NCI-H2107 (cell line): ENCODE measurements around the gene EMID1.
"Not testable (repeated sequence)": the region's sequence is repeated elsewhere in the genome, so short reads cannot be mapped to it uniquely, and the experiment has no call there.

ENCODE experiments used
- DNase-seq: peaks from one replicate; lab custom pipeline; 2025; lab: John Stamatoyannopoulos, UW

Gene EMID1

DNA sequence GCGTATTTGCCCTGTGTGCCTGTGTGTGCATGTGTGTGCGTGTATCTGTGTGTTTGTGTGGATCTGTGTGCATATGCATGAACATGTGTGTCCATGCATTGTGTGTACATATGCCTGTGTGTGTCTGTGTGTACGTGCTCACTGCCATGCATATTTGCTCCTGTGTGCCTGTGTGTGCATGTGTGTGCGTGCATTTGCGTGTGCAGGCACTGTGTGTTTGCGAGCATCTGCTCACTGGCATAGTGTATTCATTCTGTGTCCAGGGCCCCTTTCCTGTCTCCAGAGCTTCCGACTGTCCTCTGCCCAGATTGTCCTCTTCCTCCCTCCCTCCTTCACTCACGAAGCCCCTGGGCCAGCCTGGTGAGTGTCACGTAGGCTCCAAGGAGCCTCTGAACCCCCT is 5.8 kb downstream of the EMID1 start:
- DNase-seq, result no peak

GRCh38 chr22:29212743-29213142 is 7.0 kb downstream of the EMID1 start:
- no peak for DNase-seq

DNA sequence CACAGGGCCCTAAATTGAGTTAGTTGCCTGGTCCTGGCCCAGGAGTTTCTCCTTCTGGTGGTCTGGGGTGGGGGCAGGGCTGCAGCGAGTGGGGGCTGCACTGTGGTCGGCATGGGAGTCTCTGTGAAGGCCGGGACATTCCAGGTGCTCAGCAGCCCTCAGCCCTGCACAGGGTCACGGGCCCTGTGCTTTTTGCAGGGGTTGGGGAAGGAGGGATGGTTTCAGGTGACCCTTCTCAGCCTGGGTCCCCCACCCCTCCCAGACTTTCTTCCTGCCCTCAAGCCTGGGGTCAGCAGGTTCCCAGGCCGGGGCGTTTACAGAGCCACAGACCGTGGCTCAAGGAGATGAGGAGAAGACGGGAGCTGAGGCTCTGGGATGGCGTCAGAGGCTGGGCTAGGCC is 7.8 kb downstream of the EMID1 start:
- DNase-seq, result no peak

DNA sequence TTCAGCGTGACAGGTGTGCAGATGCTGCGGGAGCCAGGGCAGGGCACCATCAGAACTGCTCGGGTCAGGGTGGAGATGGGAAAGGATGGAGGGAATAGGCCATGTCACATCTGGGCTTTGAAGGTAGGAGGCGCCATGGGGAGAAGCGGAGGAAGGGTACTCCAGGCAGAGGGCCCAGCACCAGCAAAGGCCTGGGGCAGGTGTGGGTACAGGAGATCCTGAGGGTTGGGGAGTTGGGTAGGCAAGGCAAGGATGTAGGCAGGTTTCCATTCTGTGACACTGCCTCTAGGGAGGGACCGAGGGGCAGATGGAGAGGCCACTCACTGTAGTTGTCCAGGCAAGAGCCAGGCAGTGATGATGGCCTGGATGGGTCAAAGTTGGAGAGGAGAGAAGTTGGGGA is 8.5 kb downstream of the EMID1 start:
- no peak for DNase-seq

DNA sequence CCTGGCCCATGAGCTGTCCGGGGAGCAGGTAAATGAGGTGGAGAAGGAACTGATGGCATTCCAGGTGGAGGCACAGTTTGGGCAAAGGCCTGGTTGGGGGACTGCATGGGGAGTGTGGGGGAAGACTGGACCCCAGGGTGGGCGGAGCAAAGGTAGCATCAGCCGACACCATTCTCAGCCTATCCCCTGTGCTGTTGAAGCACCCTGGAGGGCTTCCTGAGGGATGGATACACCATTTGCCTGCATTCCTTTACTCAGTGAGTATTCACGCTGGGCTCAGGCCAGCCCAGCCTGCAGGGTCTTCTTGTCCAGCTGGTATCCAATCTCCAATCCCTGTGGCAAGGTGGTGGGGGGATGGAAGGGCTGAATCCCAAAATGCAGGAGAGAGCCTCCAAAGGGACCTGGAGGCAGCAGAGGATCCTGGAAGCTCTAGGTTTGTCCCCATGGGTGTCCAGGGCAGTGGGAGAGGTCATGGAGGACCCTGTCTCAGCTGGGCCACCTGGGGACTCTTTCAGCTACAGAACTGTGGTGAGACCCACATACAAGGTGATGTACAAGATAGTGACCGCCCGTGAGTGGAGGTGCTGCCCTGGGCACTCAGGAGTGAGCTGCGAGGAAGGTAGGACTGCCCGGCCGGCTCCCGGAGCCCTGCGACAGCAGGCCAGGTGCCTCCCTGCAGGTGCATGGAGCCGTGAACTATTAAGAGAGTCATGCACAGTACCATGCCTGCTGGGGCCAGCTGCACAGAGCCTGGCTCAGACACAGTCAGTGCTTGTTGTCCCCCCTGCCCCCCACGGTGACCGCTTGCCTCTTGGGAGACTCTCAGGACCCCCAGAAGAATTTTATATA is 9.5 kb downstream of the EMID1 start:
- DNase-seq, result no peak

DNA sequence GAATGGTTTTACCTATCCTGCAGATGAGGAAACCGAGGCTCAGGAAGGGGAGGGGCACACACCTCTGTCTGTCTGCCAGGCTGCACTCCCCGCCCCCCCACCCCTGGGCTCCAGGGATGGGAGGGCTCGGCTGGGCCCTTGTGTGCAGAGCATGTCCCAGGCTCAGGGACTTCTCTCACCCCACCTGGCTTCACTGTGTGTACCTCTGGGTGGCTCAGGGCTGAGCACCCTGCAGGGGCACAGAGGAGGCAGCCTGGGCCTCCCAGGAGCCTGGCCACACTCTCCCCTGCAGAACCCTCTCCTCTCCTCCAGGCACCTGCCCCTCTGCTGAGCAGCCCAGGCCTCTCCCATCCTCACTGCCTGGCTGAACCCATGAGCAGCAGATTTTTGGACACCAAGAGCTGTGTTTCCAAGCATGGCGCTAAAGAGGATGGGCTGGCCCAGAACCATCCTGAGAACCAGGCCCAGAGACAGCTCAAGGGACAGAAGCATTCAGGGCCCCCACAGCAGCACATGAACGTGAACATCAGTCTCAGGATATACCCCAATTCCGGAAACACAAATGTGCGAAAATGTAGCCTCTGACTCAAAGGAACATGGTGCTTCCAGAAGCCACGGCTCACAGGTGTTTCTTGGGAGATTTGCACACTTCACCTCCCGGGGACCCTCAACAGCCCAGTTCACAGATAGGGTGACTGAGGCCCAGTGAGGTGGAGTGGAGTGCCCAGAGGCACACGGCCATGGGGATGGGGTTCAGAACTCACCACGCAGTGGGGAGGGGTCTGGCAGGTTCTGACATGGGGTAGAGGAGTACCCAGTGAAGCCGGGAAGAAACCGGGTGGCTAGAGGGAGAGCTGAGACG is 10.5 kb downstream of the EMID1 start:
- DNase-seq, result no peak

GRCh38 chr22:29216873-29217666 is 11.4 kb downstream of the EMID1 start:
- DNase-seq, result no peak

DNA sequence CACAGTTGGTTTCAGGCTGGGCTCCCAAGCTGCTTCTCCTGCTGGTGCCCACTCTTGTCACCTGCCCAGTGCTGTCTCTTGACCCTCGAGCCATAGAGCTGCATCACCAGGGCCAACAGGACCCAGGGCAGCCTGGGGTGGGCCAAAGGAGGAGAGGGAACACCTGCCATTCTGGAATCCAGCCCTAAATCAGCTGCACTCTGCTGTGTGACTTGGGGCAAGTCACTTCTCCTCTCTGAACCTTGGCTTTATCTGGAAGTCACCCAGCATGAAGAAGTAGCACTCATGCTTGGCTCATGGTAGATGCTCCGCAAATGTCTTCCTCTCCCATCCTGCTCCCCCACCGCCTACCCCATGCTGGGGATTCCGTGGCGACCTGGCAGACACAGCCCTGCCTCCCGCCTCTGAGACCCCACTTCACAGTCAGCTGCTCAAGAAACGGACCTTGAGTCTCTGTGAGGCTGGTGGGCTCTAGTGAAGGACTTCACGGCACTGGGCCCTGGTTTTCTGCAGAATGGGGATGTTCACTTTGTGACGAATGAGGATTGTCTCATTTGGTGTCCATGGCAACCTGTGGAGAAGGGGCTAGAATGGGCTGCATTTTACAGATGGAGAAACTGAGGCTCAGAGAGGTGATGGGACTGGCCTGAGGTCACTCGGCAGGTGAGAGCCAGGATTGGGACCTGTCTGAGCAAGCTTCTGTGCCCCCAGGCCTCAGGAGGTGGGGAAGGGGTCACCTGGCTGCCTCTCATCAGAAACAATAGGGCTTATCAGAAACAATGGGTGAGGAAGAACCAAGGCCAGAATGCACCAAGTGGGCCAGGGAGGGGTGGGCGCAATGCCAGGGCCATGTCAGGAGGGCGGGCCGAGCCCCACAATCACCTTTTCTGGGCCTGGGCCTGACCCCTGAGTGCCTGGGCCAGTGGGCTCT is 12.4 kb downstream of the EMID1 start:
- DNase-seq, result no peak

DNA sequence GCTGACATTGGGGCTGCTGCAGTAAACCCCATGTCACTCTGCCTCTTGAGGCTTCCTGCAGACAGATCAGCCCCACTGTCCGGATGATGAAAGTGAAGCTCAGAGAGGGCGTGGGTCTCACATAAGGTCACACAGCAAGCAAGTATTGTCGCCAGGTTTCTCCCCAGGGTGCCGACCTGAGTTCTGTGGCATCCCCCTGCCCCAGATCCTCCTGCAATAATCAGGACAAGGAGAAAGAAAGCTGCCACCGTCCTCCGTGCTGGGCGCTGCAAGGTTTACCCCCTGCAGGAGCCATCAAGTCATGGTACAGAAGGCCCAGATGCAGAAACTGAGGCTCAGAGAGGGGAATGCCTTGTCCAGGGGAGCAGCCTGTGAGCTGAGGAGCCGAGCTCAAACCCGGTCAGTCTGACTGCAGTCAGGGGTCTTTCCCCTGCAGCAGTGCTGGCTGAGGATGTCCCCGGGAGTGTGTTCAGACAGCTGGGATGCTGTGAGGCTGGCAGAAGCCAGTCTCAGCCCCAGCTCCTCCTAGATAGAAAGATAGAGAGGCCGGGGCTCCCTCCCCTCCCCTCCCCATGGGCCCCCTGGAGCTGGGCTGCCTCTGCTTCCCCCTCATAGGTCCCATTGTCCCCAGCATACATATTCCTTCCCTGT is 13.2 kb downstream of the EMID1 start:
- no peak for DNase-seq

GRCh38 chr22:29219409-29219782 is 13.7 kb downstream of the EMID1 start:
- DNase-seq, result not testable (repeated sequence)

- no peak for DNase-seq
These were observed 14.4 kb downstream of the EMID1 start for GRCh38 chr22:29219881-29220670.

DNA sequence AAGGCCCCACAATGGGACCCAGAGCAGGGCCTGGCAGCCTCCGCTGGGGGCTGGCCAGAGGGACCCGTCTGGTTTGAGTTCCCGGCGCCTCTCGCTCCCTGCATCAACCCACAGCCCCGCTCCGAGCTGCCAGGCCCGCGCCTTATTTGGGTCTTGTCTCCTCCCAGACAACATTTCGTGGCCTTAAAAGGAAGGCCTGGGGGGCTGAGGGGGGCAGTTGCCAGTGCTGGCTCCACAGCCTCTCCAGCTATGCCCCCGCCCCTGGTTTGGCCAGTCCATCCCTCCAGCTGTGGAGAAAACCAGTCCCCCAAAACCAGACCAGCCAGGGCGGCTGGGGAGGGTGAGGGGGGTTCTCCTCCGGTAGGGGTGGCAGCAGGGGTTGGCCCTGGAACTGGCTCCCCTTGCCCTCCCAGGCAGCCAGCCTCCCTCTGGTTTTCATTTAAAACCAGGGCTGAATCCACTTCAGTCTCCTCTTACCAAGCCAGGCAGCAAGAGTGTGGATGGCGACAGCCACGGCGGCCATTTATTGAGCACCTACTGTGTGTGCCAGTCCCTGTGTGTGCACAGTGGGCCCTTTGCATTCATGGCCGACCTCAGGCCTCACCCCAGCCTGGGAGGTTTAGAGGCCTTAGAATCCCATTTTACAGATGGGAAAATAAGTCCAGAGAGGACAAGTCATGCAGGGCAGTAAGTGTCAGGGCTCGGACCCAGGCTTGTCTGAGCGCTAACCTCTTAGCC is 18.6 kb downstream of the EMID1 start:
- no peak for DNase-seq

- DNase-seq, result no peak
These were observed 19.2 kb downstream of the EMID1 start for GRCh38 chr22:29224859-29225410.

DNA sequence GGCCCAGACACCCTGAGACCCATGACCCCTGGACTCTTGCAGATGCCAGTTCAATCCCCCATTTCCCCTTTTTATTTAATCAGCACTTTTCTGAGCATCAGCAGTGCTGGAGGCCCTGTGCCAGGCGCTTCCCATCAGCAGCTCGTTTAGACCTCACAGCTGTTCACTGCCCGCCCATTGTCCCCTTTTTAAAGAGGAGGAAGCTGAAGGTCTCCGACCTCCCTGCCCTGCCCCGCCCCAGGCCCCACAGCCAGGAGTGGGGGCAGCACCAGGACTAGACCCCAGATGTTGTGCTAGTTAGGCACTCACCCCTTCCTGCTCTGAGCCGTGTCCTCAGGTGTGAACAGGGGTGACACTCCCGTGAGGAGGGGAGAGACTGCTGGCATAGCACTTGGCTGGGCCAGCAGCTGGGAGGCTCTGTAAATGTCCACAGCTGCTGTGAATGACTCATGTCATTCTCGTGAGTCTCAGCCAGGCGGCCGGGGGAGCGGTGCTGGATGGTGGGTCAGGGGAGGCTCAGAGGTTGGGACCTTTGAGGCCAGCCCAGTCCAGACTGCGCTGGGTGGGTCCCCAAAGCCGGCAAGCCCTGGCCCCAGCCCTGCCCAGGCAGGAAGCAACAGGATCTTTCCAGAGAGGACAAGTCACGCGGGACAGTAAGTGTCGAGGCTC is 19.9 kb downstream of the EMID1 start:
- no peak for DNase-seq

DNA sequence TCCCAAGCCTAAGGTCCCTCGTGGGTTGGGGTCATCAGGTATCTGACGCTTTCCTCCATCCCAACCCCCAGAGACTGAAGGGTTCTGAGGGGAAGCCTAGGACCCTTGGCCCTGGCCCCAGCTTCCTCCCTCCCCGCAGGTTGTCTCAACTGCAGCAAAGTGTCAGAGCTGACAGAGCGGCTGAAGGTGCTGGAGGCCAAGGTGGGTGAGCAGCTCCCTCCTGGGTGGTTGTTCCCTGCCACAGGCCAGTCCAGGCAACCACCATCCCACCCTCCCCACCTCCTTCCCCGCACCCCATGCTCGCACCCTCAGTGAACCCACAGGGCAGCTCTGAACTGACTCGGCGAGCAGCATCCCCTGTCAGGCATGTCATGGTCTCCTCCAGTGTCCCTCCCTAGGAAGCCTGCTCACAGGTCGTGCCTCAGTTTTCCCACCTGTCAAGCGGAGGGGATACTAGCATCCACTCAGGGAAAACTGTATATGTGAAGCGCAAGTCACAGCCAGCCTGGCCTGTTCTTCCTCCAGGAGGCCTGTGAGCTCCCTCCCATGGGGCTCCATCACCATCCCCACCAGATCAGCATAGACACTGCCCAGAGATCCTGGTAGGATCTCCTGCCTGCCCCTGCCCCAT is 20.8 kb downstream of the EMID1 start:
- DNase-seq, result no peak

DNA sequence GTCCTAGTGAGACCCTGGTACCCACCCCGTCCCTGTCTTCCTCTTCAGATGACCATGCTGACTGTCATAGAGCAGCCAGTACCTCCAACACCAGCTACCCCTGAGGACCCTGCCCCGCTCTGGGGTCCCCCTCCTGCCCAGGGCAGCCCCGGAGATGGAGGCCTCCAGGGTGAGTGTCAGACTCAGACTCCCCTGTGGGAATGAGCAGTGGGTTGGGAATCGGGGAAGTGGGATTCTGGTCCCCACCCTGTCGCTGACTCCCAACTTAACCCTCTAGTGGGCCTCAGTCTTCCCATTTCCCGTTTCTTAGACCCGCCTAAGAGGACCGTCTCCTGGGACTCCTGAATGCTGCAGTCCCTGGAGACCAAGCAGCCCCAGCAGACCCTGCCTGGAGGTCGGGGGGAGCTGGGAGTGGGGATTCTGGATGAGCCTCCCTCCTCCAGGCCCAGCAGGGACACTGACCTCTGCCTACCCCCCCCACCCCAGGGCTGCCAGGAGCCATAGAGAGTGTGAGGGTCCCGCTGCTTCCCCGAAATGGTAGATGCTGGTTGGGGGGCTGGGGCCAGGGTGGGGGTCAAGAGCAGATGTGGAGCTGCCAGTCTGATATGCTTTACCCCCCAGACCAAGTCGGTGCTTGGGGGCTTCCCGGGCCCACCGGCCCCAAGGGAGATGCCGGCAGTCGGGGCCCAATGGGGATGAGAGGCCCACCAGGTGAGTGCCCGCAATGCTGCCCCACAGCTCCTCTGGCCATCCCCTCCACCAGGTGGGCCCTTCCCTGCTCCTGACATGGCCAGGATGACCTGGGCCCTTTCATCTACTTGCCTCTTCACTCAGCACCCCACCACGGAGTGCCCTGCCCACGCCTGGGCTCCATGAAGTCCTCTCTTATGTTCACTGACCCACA is 25.5 kb downstream of the EMID1 start:
- no peak for DNase-seq
